Vagina (tissue), 2 donors: ENCODE results near the gene RUBCN. TPM values are rescaled to one million over a fixed set of nuclear protein-coding genes. Genes with fewer than 3 reads are reported as not detected.

Experiments
- DNase-seq, 2 donors: peaks; one replicate each; pipeline ENCODE4 v3.0.0-alpha.2; 2017; ENCODE audit errors: extremely low spot score in 2 of 2
- H3K27ac ChIP-seq: fragments of 200-600 bp; sonication (generic); one replicate; pipeline ENCODE4 v1.5.1; 2019
- H3K27me3 ChIP-seq: fragments of 200-600 bp; sonication (generic); one replicate; pipeline ENCODE4 v1.5.1; 2019
- H3K36me3 ChIP-seq, 2 donors: fragments of 200-600 bp; sonication (generic); one replicate each; pipeline ENCODE4 v1.5.1; 2017 to 2019
- H3K4me1 ChIP-seq: fragments of 200-600 bp; sonication (generic); one replicate; pipeline ENCODE4 v1.5.1; 2019
- H3K4me3 ChIP-seq, 2 donors: fragments of 200-600 bp; sonication (generic); 1 replicate in 1 of 2; 2 replicates in 1 of 2; pipeline ENCODE4 v1.5.1; 2016 to 2019
- H3K9me3 ChIP-seq: fragments of 200-600 bp; sonication (generic); one replicate; pipeline ENCODE4 v1.5.1; 2019
- POLR2A ChIP-seq, 2 donors: fragments of 450-650 bp; IDR thresholded peaks; one replicate each; pipeline ENCODE4 v1.6.1; 2017; ENCODE audit warnings: antibody characterized with exemption in 2 of 2, mild to moderate bottlenecking in 2 of 2, moderate library complexity in 2 of 2
- POLR2AphosphoS5 ChIP-seq, 2 donors: sonication (generic); formaldehyde crosslinking; IDR thresholded peaks; one replicate each; pipeline ENCODE4 v1.9.0; 2017; ENCODE audit warnings: antibody characterized with exemption in 2 of 2, mild to moderate bottlenecking in 2 of 2, low read depth in 1 of 2; ENCODE audit not compliant: insufficient read depth in 1 of 2
- intact Hi-C: fragments of 100-400 bp; cut with DNase I; formaldehyde crosslinking; loops from one replicate; pipeline ENCODE4 v1.15.1; 2023
- total RNA-seq: library from RNA; depleted of rRNA; stranded (reverse); fragments of >200 nt; gene quantifications from one replicate; pipeline ENCODE4 v1.2.3, GENCODE V29; 2016
- TF ChIP-seq, protein P1 (sequence below), 3 experiments: fragments of 450-650 bp in 2 of 3; fragments of 200-600 bp in 1 of 3; sonication (generic) in 1 of 3; IDR thresholded peaks; one replicate each; pipeline ENCODE4 v1.5.1; 2017 to 2019; ENCODE audit warnings: antibody characterized with exemption in 3 of 3, mild to moderate bottlenecking in 2 of 3, moderate library complexity in 2 of 3

The RUBCN gene
- total RNA-seq, 1 donor from 2014 or later: 48.6 TPM

DNA sequence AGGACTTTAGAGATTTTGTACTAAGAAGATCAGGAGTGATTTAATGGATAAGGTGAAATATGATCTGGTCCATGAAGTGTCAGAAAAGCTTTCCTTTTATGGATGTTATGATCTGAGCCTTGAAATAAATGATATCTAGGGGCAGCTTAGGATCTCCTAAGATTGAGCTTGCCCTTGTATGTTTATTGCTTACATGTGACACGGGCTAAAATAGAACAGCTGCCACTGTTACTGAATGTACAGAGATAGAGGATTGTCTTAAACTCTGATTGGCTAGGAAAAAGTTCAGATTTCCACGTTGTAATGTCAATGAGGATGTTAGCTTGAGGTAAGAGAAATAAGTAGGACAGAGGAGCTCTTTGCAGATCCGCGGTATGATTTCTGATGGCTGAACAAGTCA lies 21.8 kb upstream of the RUBCN start:
- Histone ChIP-seq H3K27ac (no peak overlapping the region), H3K27me3 (no peaks in the 10 kb centered on the region), H3K36me3 (peaks cover 0 to 40% of the 10 kb centered on the region in 2 donors), H3K4me3 (no peak overlapping the region), H3K9me3 (no peaks in the 10 kb centered on the region), H3K4me1 (peaks cover 28% of the 10 kb centered on the region)
- no peak for DNase-seq
- no peak for TF ChIP-seq POLR2A (IDR thresholded peaks at IDR 0.05)
- TF ChIP-seq, protein P1, sequence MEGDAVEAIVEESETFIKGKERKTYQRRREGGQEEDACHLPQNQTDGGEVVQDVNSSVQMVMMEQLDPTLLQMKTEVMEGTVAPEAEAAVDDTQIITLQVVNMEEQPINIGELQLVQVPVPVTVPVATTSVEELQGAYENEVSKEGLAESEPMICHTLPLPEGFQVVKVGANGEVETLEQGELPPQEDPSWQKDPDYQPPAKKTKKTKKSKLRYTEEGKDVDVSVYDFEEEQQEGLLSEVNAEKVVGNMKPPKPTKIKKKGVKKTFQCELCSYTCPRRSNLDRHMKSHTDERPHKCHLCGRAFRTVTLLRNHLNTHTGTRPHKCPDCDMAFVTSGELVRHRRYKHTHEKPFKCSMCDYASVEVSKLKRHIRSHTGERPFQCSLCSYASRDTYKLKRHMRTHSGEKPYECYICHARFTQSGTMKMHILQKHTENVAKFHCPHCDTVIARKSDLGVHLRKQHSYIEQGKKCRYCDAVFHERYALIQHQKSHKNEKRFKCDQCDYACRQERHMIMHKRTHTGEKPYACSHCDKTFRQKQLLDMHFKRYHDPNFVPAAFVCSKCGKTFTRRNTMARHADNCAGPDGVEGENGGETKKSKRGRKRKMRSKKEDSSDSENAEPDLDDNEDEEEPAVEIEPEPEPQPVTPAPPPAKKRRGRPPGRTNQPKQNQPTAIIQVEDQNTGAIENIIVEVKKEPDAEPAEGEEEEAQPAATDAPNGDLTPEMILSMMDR (IDR thresholded peaks at IDR 0.05): no peak
- no peak for TF ChIP-seq POLR2AphosphoS5 (IDR thresholded peaks at IDR 0.05; ENCODE audit: insufficient read depth in 1 of 2, low read depth in 1 of 2)
- intact Hi-C loops: no loop called here

DNA sequence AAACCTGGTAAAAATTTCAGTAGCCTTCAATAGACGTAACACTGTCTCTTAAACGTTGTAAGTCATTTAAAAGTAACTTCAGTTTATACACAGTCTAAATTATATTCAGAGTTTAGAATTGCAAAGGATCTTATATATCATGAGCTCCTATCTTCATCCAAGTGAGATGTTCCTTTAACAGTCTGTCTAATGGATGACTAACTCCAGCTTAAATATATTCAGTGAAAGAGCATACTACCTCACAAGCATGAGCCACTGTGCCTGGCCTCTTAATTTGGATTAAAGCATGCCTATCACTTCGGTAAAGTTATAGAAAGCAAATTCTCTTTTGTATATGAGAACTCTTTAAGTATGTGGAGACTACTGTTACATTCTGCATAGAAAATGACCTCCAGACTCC lies 20.0 kb upstream of the RUBCN start:
- Histone ChIP-seq H3K4me1 (peaks cover 46% of the 10 kb centered on the region), H3K27me3 (no peaks in the 10 kb centered on the region), H3K36me3 (peaks cover 0 to 22% of the 10 kb centered on the region in 2 donors), H3K27ac (no peak overlapping the region), H3K9me3 (no peaks in the 10 kb centered on the region), H3K4me3 (no peak overlapping the region)
- no peak for DNase-seq
- intact Hi-C loops: no loop called here
- TF ChIP-seq POLR2A (IDR thresholded peaks at IDR 0.05): no peak

DNA sequence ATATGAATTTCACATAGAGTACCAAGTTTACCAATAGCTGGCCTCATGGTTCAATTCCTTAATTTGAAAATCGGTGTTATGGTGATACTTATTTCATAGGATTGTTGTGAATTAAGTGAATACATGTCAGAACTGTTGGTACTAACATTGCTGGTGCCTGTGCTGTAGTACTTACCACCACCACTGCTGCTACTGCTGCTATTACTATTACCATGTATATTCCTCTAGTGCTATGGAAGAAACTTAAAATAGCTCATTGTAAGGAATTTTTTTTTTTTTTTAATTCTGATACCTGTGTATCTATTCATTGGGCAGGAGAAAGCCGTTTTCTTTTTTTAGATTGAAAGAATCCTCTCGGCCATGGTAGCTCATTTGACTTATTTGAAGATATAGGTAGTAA lies 16.6 kb upstream of the RUBCN start:
- Histone ChIP-seq H3K4me3 (no peak overlapping the region), H3K27ac (no peak overlapping the region), H3K9me3 (no peaks in the 10 kb centered on the region), H3K4me1 (peaks cover 54% of the 10 kb centered on the region), H3K27me3 (no peaks in the 10 kb centered on the region), H3K36me3 (peaks cover 0 to 12% of the 10 kb centered on the region in 2 donors)
- DNase-seq: no peak
- TF ChIP-seq, protein P1 (IDR thresholded peaks at IDR 0.05): no peak
- TF ChIP-seq POLR2A (IDR thresholded peaks at IDR 0.05): no peak
- no peak for TF ChIP-seq POLR2AphosphoS5 (IDR thresholded peaks at IDR 0.05; ENCODE audit: insufficient read depth in 1 of 2, low read depth in 1 of 2)
- intact Hi-C loops: no loop called here

DNA sequence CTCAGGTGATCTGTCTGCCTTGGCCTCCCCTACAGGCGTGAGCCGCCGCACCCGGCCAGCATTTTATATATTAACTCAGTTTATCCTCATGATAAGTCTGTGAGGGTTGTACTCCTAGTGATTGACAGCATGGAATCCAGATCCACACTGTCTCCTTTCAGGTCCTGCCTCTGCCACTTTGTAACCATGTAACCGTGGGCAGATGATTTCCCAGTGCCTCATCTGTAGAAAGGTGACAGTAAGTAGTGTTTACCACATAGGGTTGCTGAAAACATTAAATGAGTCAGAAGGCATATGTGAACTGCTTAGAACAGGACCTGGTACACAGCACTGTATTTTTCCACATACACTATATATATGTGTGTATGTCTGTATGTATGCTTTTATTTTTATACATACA lies 15.4 kb upstream of the RUBCN start:
- Histone ChIP-seq H3K4me1 (peaks cover 54% of the 10 kb centered on the region), H3K36me3 (peaks cover 0 to under 1% of the 10 kb centered on the region in 2 donors), H3K9me3 (no peaks in the 10 kb centered on the region), H3K4me3 (peak overlapping the region in 1 of 2 donors; percentile 83), H3K27me3 (no peaks in the 10 kb centered on the region), H3K27ac (peak overlapping the region; percentile 98)
- TF ChIP-seq, protein P1 (IDR thresholded peaks at IDR 0.05): no peak
- DNase-seq: no peak
- intact Hi-C loops: no loop called here

GRCh38 chr3:197750858-197751737 lies 14.4 kb upstream of the RUBCN start:
- Histone ChIP-seq H3K27ac (peak overlapping the region; percentile 98), H3K27me3 (no peaks in the 10 kb centered on the region), H3K36me3 (no peaks in the 10 kb centered on the region), H3K4me3 (peak overlapping the region; percentile 83 to 93), H3K4me1 (peaks cover 44% of the 10 kb centered on the region), H3K9me3 (no peaks in the 10 kb centered on the region)
- intact Hi-C loops: no loop called here
- no peak for DNase-seq
- TF ChIP-seq POLR2AphosphoS5 (IDR thresholded peaks at IDR 0.05; ENCODE audit: insufficient read depth in 1 of 2, low read depth in 1 of 2): peak in 1 of 2 donors; percentile 79
- TF ChIP-seq, protein P1 (IDR thresholded peaks at IDR 0.05): no peak
